Skeletal muscle tissue (tissue), 4 donors: ENCODE data around the gene KDM1B. TPM values are rescaled to one million over a fixed set of nuclear protein-coding genes. Genes with fewer than 3 reads are reported as not detected.
A peak's percentile ranks its signal among the peaks of the same experiment; 100 is the strongest.

Experiments
- H3K27ac ChIP-seq: one replicate; pipeline ENCODE4 v1.7.0; 2013; ENCODE audit warnings: mild to moderate bottlenecking, low read depth, low read length, inconsistent platforms
- H3K27me3 ChIP-seq, 3 donors: one replicate each; pipeline ENCODE4 v1.7.0; 2013; ENCODE audit warnings: low read length in 3 of 3; ENCODE audit not compliant: control insufficient read depth in 3 of 3, insufficient read depth in 3 of 3
- H3K36me3 ChIP-seq, 3 donors: one replicate each; pipeline ENCODE4 v1.7.0; 2013; ENCODE audit warnings: low read length in 3 of 3; ENCODE audit not compliant: control insufficient read depth in 3 of 3, insufficient read depth in 3 of 3
- H3K4me1 ChIP-seq, 3 donors: one replicate each; pipeline ENCODE4 v1.7.0; 2013; ENCODE audit warnings: low read length in 3 of 3, mild to moderate bottlenecking in 3 of 3; ENCODE audit not compliant: control insufficient read depth in 3 of 3, insufficient read depth in 3 of 3
- H3K4me3 ChIP-seq, 3 donors: one replicate each; pipeline ENCODE4 v1.7.0; 2013; ENCODE audit warnings: low read length in 3 of 3
- H3K9ac ChIP-seq, 3 donors: one replicate each; pipeline ENCODE4 v1.7.0; 2013; ENCODE audit warnings: low read length in 3 of 3, mild to moderate bottlenecking in 3 of 3, moderate library complexity in 2 of 3, low read depth in 1 of 3
- H3K9me3 ChIP-seq, 3 donors: one replicate each; pipeline ENCODE4 v1.7.0; 2013; ENCODE audit warnings: low read length in 3 of 3; ENCODE audit not compliant: control insufficient read depth in 3 of 3
- total RNA-seq: library from RNA; depleted of rRNA; stranded (reverse); fragments of >200 nt; gene quantifications from one replicate; pipeline ENCODE4 v1.2.3, GENCODE V29; 2014
- donor health status: Osteomylitis.

Gene KDM1B
- total RNA-seq, 1 donor from 2014 or later: 16.2 TPM

DNA sequence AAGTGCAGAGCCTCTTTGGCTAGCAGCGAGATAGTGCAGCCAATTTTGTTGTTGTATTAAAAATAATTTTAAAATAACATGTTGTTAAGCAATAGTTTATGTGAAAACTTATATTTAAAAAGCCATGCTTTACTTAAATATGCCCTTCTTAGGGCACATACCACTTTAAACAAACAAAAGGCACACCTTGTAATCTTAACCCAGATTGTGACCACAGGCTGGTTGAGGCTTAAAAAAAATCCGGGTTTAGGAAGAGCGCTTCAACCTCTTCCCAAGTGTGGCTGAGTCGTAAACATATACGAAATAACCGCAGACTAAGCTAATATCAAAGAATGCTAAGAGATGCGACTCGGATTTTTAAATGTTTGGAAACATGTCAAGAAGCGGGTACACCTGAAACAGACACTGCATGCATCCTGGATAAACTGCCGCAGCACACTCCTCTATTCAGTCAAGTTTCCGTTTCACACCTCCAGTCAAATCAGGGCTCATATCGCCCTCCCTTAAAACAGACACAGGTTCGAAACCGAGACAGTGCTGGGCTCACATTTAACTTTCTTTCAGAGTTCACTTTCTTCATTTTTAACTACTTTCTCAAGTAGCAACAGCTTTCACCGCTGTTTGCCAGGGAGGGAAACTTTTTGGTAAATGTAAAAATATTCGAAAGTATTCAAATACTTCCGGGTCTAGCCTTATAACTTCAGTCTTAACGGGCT, 107.6 kb downstream of the KDM1B start:
- Histone ChIP-seq H3K4me1 (peaks cover 29 to 45% (median 36%) of the 10 kb centered on the region in 3 donors), H3K27ac (peak overlapping the region; percentile 89), H3K4me3 (peak overlapping the region; percentile 75 to 94 (median 82)), H3K36me3 (no peaks in the 10 kb centered on the region), H3K27me3 (no peaks in the 10 kb centered on the region), H3K9ac (peak overlapping the region; percentile 10 to 91 (median 81)), H3K9me3 (no peaks in the 10 kb centered on the region)

GRCh38 chr6:18263418-18264218, 108.4 kb downstream of the KDM1B start:
- H3K9me3 ChIP-seq: no peaks in the 10 kb centered on the region
- no peaks in the 10 kb centered on the region for H3K36me3 ChIP-seq
- H3K27me3 ChIP-seq: no peaks in the 10 kb centered on the region
- H3K4me3 ChIP-seq: peak overlapping the region; percentile 75 to 94 (median 82)
- peaks cover 29 to 48% (median 36%) of the 10 kb centered on the region in 3 donors for H3K4me1 ChIP-seq
- peak overlapping the region; percentile 81 to 91 (median 88) for H3K9ac ChIP-seq
- peak overlapping the region; percentile 89 for H3K27ac ChIP-seq

DNA sequence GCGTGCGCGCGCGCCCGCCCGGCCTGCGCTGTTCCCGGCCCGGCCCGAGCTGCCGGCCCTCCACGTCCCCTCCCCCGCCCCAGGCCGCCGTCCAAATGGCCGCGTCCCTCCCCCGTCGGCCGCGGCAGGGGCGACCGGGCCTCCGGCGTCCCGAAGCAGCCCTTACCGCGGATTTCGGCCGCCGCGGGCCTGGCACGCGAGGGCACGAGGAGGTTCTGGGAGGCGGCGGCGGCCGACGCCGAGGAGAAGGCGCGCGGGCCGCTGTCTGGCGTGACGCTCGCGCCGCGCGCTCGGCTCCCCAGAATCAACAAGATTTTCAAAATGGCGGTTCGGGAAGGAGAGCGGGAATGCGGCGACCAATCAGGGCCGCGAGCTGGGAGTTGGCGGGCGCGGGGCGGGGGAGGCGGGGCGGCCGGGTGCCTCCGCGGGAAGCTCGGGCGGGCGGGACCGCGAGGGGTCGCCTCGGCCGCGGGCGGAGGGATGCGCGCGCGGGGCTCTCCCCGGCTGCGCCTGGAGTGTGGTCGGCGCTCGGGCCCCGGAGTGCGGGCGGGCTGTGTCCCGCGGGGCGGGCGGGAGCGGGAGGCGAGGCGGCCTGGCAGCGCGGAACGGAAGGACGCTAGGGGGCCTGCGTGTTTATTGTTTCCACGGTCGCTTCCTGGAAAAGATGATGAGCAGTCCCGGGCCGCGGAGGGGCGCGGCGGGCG, 109.1 kb downstream of the KDM1B start, which contains the start of gene DEK:
DEK (minus strand) TSS at position 312 of the 704 bp plus-strand sequence. CDS start 543 bp downstream, outside the sequence.
- Histone ChIP-seq H3K4me1 (peaks cover 29 to 48% (median 36%) of the 10 kb centered on the region in 3 donors), H3K27me3 (no peaks in the 10 kb centered on the region), H3K9me3 (no peaks in the 10 kb centered on the region), H3K36me3 (no peaks in the 10 kb centered on the region), H3K9ac (peak within 1 kb of the TSS; percentile 81 to 91 (median 88)), H3K4me3 (peak within 1 kb of the TSS; percentile 82 to 94 (median 83)), H3K27ac (peak within 1 kb of the TSS; percentile 89)

GRCh38 chr6:18264923-18265377, 109.7 kb downstream of the KDM1B start:
- Histone ChIP-seq H3K9me3 (no peaks in the 10 kb centered on the region), H3K27me3 (no peaks in the 10 kb centered on the region), H3K27ac (peak overlapping the region; percentile 89), H3K36me3 (no peaks in the 10 kb centered on the region), H3K9ac (peak overlapping the region; percentile 58 to 84 (median 64)), H3K4me3 (peak overlapping the region; percentile 61 to 94 (median 83)), H3K4me1 (peaks cover 26 to 44% (median 34%) of the 10 kb centered on the region in 3 donors)

DNA sequence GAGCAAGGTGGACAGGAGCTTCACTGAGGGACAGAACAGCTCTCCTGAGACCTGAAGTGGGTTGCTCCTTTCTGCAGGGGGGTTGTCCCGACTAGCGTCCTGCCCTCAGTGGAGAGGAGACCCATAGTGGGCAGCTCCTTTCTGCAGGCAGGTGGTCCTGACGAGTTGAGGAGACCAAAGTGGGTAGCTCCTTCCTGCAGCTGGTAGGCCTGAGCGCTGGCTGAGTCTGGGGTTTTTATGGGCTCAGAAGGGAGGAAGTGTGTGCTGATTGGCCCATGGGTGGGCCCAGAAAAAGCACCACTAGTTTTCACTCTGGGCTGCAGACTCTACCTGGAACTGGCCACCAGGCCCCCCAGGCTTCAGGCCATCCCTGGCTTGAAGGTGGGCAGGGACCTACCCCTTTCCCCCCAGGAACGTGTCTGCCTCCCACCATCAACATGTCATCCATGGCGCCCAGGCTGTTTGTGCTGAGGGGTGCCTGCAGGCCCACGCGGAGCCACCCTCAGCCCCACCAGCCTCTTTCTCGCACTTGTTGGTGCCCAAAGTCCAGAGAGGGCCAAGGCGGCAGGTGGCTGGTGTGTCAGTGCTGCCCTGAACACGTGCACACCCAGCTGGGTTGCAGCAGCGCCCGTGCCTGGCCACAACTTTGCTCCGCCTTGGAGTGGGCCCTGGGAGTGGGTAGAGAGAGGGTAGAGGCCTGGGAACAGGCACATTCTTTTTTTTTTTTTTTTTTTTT, 110.7 kb downstream of the KDM1B start:
- Histone ChIP-seq H3K4me3 (no peak overlapping the region), H3K27ac (no peak overlapping the region), H3K27me3 (no peaks in the 10 kb centered on the region), H3K36me3 (no peaks in the 10 kb centered on the region), H3K9ac (no peak overlapping the region), H3K4me1 (peaks cover 18 to 34% (median 27%) of the 10 kb centered on the region in 3 donors), H3K9me3 (no peaks in the 10 kb centered on the region)

DNA sequence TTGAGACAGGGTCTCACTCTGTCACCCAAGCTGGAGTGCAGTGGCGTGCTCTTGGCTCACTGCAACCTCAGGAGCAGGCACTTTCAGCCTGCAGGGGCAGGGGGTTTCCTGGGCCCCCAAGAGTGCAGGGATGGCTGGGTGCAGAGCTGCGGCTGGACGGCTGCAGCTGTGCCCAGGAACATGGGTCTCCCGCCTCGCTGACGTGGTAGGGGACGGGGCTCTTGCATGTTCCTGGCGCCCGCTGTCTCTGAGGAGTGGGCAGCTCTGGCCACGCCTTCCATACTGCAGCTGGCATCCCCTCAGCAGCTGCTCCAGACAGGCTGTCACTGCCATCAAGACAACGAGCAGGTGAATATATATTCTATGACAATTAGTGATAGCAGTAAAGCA, 111.3 kb downstream of the KDM1B start:
- Histone ChIP-seq H3K36me3 (no peaks in the 10 kb centered on the region), H3K4me1 (peaks cover 15 to 28% (median 23%) of the 10 kb centered on the region in 3 donors), H3K9ac (no peak overlapping the region)

GRCh38 chr6:18268066-18268465, 112.8 kb downstream of the KDM1B start:
- Histone ChIP-seq H3K36me3 (no peaks in the 10 kb centered on the region), H3K27ac (no peak overlapping the region), H3K27me3 (no peaks in the 10 kb centered on the region), H3K4me1 (peaks cover 8 to 18% (median 11%) of the 10 kb centered on the region in 3 donors), H3K4me3 (no peak overlapping the region), H3K9me3 (no peaks in the 10 kb centered on the region), H3K9ac (no peak overlapping the region)

More for the DNA sequence above, 111.3 kb downstream of the KDM1B start:
- H3K27me3 ChIP-seq: no peaks in the 10 kb centered on the region
- no peak overlapping the region for H3K27ac ChIP-seq
- H3K4me3 ChIP-seq: no peak overlapping the region
- H3K9me3 ChIP-seq: no peaks in the 10 kb centered on the region

DNA sequence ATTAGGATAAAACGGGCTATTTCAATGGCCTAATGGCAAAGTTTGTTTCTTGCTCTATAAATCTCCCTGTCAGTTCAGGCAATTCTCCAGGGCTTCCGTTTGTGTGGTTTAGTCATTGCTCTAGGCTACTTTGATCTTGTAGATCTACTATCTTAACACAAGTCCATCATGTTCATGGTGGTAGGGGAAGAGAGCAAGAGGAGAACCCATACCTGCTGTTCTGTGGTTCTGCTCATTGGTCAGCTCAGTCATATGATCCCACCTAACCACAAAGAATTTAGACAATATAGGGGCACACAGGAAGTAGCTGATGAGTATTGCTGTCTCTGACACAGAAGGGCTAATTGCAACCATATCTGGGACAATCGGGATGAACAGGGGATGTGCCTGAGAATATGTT, 114.0 kb downstream of the KDM1B start:
- Histone ChIP-seq H3K36me3 (no peaks in the 10 kb centered on the region), H3K4me3 (no peak overlapping the region), H3K9ac (no peak overlapping the region), H3K4me1 (peaks cover 6 to 16% (median 8%) of the 10 kb centered on the region in 3 donors), H3K27ac (no peak overlapping the region), H3K9me3 (no peaks in the 10 kb centered on the region), H3K27me3 (no peaks in the 10 kb centered on the region)

DNA sequence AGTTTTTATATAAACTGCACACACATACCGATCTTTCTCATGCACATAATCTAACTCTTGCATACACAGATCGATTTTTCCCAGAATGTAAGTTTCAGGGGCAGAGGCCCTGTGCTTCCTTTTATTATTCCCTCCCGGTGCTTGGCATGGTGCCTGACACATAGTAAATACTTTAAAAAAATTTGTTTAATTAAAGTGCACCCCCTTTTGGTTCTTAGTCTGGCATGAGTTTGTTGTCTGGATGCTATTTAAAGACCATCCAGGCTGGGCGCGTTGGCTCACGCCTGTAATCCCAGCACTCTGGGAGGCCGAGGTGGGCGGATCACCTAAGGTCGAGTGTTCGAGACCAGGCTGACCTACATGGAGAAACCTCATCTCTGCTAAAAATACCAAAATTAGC, 114.5 kb downstream of the KDM1B start:
- Histone ChIP-seq H3K36me3 (no peaks in the 10 kb centered on the region), H3K27me3 (no peaks in the 10 kb centered on the region), H3K9ac (no peak overlapping the region), H3K27ac (no peak overlapping the region), H3K4me1 (peaks cover 6 to 16% (median 8%) of the 10 kb centered on the region in 3 donors), H3K4me3 (no peak overlapping the region), H3K9me3 (no peaks in the 10 kb centered on the region)
